A549 (cell line): ENCODE data around the gene DACT2.

Experiments used
- CEBPB ChIP-seq, 2 experiments: fragments of >200 bp in 1 of 2; sonication (Bioruptor Twin) in 1 of 2; formaldehyde crosslinking in 1 of 2; IDR thresholded peaks; 2 replicates each; pipeline ENCODE4 v1.6.1; 2012 to 2016
- CHD2 ChIP-seq: fragments of 150-350 bp; IDR thresholded peaks from 2 replicates; pipeline ENCODE4 v1.6.1; 2014; ENCODE audit warnings: low read length; ENCODE audit not compliant: partially characterized antibody
- CTCF ChIP-seq: fragments of >200 bp; sonication (Bioruptor Twin); formaldehyde crosslinking; IDR thresholded peaks from 3 replicates; pipeline ENCODE4 v1.5.1; 2016
- EHF ChIP-seq: fragments of 250-450 bp; sonication (Bioruptor Pico); IDR thresholded peaks from 2 replicates; pipeline ENCODE4 v1.5.0; 2020; ENCODE audit warnings: mild to moderate bottlenecking
- EP300 ChIP-seq, 2 experiments: fragments of >200 bp; sonication (Bioruptor Twin); formaldehyde crosslinking; IDR thresholded peaks; 2 replicates in 1 of 2; 3 replicates in 1 of 2; pipeline ENCODE4 v1.6.1; 2016 to 2017
- HOXA7 ChIP-seq: fragments of 250-450 bp; sonication (Bioruptor Pico); IDR thresholded peaks from 2 replicates; pipeline ENCODE4 v1.5.0; 2020; ENCODE audit warnings: mild to moderate bottlenecking, moderate library complexity
- POLR2A ChIP-seq: IDR thresholded peaks from 2 replicates; pipeline ENCODE4 v1.6.1; 2012; ENCODE audit warnings: mild to moderate bottlenecking, low read length
- RCOR1 ChIP-seq: fragments of 150-350 bp; IDR thresholded peaks from 2 replicates; pipeline ENCODE4 v1.6.1; 2014; ENCODE audit warnings: antibody characterized with exemption, low read length, low read depth
- RFX5 ChIP-seq: fragments of 450-650 bp; IDR thresholded peaks from 2 replicates; pipeline ENCODE4 v1.7.1; 2014; ENCODE audit warnings: antibody characterized with exemption, mild to moderate bottlenecking, moderate library complexity
- SMC3 ChIP-seq: fragments of >200 bp; sonication (Bioruptor Twin); formaldehyde crosslinking; IDR thresholded peaks from 3 replicates; pipeline ENCODE4 v1.6.1; 2018; ENCODE audit warnings: inconsistent platforms

GRCh38 chr6:168270274-168271172 lies 49.1 kb downstream of the DACT2 start:
- TF ChIP-seq HOXA7 (CRISPR knock-in tag) (no peak), EP300 (IDR thresholded peaks at IDR 0.05) (no peak), CTCF (no peak), CEBPB (IDR thresholded peaks at IDR 0.05) (no peak), RCOR1 (no peak), RFX5 (no peak), SMC3 (no peak), POLR2A (no peak), EHF (CRISPR knock-in tag) (no peak), CHD2 (no peak)
